Heart right ventricle (tissue), 16 donors: ENCODE measurements around the gene CSRP1. TPM values are rescaled to one million over a fixed set of nuclear protein-coding genes. Genes with fewer than 3 reads are reported as not detected.

ENCODE experiments used
- ATAC-seq, 8 donors: fragments of 200-7000 bp; cut with Tn5 transposase; one replicate each; pipeline ENCODE4 v1.9.1; 2020; ENCODE audit warnings: mild to moderate bottlenecking in 8 of 8, moderate library complexity in 8 of 8, moderate number of reproducible peaks in 1 of 8
- DNase-seq, 2 donors: peaks; one replicate each; pipeline ENCODE4 v3.0.0-alpha.2; 2020
- H3K27ac ChIP-seq, 10 donors: fragments of 200-600 bp; sonication (generic) in 2 of 10; one replicate each; pipeline versions ENCODE4 v1.5.0 to v1.8.0; 2020 to 2022; ENCODE audit warnings: mild to moderate bottlenecking in 3 of 10
- H3K27me3 ChIP-seq, 7 donors: fragments of 200-600 bp; one replicate each; pipeline ENCODE4 v1.8.0; 2021 to 2022; ENCODE audit warnings: mild to moderate bottlenecking in 2 of 7
- H3K36me3 ChIP-seq, 9 donors: fragments of 200-600 bp; sonication (generic) in 1 of 9; one replicate each; pipeline versions ENCODE4 v1.5.0 to v1.8.0; 2020 to 2022; ENCODE audit warnings: mild to moderate bottlenecking in 2 of 9
- H3K4me1 ChIP-seq, 9 donors: fragments of 200-600 bp; sonication (generic) in 1 of 9; one replicate each; pipeline versions ENCODE4 v1.5.0 to v1.8.0; 2020 to 2022; ENCODE audit warnings: mild to moderate bottlenecking in 4 of 9
- H3K4me3 ChIP-seq, 10 donors: fragments of 200-600 bp; sonication (generic) in 2 of 10; one replicate each; pipeline versions ENCODE4 v1.5.0 to v1.8.0; 2020 to 2022; ENCODE audit warnings: mild to moderate bottlenecking in 7 of 10, moderate library complexity in 2 of 10
- H3K9me3 ChIP-seq, 11 donors: fragments of 200-600 bp in 10 of 11; sonication (generic) in 2 of 11; one replicate each; pipeline versions ENCODE4 v1.5.0 to v1.8.0; 2013 to 2022; ENCODE audit warnings: mild to moderate bottlenecking in 2 of 11, control low read depth in 1 of 11, moderate library complexity in 1 of 11
- WGBS, 2 donors: extraction: QIAGEN DNeasy Blood & Tissue Kit; methylation state at CpG; one replicate each; pipeline ENCODE4 v1.1.7; 2013; ENCODE audit warnings: inconsistent platforms in 1 of 2; 5-methylcytosine and 5-hydroxymethylcytosine counted together
- intact Hi-C, 10 donors: fragments of 100-400 bp; cut with DNase I; formaldehyde crosslinking; loops; one replicate each; pipeline versions ENCODE4 v1.11.1 to v1.14.2; 2022
- polyA plus RNA-seq, 2 donors: library from polyadenylated mRNA; stranded (reverse); fragments of 200-250 nt; gene quantifications; one replicate each; pipeline ENCODE4 v1.2.3, GENCODE V29; 2013
- total RNA-seq, 10 donors: library from RNA; stranded (reverse); fragmentation: NEBNext Ultra II Directional in 3 of 10; extraction: Animal tissue kit (Norgen Biotek cat#: 25700) in 3 of 10; gene quantifications; one replicate each; pipeline versions ENCODE4 v1.2.1 to v1.2.4, GENCODE V29; 2021 to 2023
- TF ChIP-seq, protein P1 (sequence below), 9 donors: fragments of 200-600 bp; sonication (generic) in 2 of 9; IDR thresholded peaks; one replicate each; pipeline versions ENCODE4 v1.5.0 to v1.8.0; 2021 to 2022; ENCODE audit warnings: antibody characterized with exemption in 9 of 9, mild to moderate bottlenecking in 5 of 9, moderate library complexity in 1 of 9
- donor health status: Arrhythmogenic right ventricular cardiomyopathy.
- donor health status: ischemic (EF 13 %, LVEDD 7.1; RV severe dilation, severe dysfunction).
- donor health status: healthy with polysubstance abuse.
- donor health status: DM: no; HTN: yes; CAD: no.
- donor health status: DM: no; HTN: no; CAD: no.
- donor health status: ischemic (EF 25% LVEDD 6.9; RV normal size, moderate dysfunction).
- donor health status: ischemic (EF 25% LVEDD 5.7; RV mildly dilated, moderate dysfunction).
- donor health status: healthy.
- donor health status: DM: yes; HTN: yes; CAD: no.
- donor health status: Ischemic cardiomyopathy.
- donor health status: ischemic (EF 35%, LVEDD 5.7; RV mildly dilated, moderate dysfunction).
- donor health status: nonischemic (EF 11% LVEDD 7.7; RV severe dilation, severe dysfunction).
- donor health status: DM: yes; HTN: yes; CAD: no.
- donor health status: PGD.
- donor health status: ischemic (EF 29% LVEDD 5.4; RV normal size, mild dysfunction).
- donor health status: nonischemic (EF 23%, LVEDD 6.1; RV moderate dilation, normal function).

CSRP1 gene
- total and polyA plus RNA-seq, 12 donors: 48.1 to 104 (median 67.7) TPM

- H3K4me3 ChIP-seq: no peak overlapping the region
- no peaks in the 10 kb centered on the region for H3K9me3 ChIP-seq
- TF ChIP-seq, protein P1, sequence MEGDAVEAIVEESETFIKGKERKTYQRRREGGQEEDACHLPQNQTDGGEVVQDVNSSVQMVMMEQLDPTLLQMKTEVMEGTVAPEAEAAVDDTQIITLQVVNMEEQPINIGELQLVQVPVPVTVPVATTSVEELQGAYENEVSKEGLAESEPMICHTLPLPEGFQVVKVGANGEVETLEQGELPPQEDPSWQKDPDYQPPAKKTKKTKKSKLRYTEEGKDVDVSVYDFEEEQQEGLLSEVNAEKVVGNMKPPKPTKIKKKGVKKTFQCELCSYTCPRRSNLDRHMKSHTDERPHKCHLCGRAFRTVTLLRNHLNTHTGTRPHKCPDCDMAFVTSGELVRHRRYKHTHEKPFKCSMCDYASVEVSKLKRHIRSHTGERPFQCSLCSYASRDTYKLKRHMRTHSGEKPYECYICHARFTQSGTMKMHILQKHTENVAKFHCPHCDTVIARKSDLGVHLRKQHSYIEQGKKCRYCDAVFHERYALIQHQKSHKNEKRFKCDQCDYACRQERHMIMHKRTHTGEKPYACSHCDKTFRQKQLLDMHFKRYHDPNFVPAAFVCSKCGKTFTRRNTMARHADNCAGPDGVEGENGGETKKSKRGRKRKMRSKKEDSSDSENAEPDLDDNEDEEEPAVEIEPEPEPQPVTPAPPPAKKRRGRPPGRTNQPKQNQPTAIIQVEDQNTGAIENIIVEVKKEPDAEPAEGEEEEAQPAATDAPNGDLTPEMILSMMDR (IDR thresholded peaks at IDR 0.05): no peak
- H3K27ac ChIP-seq: peak overlapping the region in 6 of 10 donors; percentile 8 to 74 (median 43)
- peaks cover 0 to 88% (median 10%) of the 10 kb centered on the region in 9 donors for H3K36me3 ChIP-seq
- intact Hi-C loops: no loop called here
- 90 to 93% methylated on average over 6 of the region's 6 CpGs for WGBS, 2 donors
- no peak for ATAC-seq
- no peaks in the 10 kb centered on the region for H3K27me3 ChIP-seq
- H3K4me1 ChIP-seq: peaks cover 9 to 87% (median 73%) of the 10 kb centered on the region in 9 donors
- DNase-seq: no peak
Measured at GRCh38 chr1:201489643-201490261, 17.2 kb downstream of the CSRP1 start.

- H3K9me3 ChIP-seq: no peaks in the 10 kb centered on the region
- intact Hi-C loops: no loop called here
- H3K27ac ChIP-seq: peak overlapping the region in 6 of 10 donors; percentile 8 to 74 (median 43)
- no peak overlapping the region for H3K4me3 ChIP-seq
- peak in 3 of 8 donors; percentile 16 to 50 (median 20) for ATAC-seq
- H3K27me3 ChIP-seq: no peaks in the 10 kb centered on the region
- WGBS, 2 donors: 73 to 86% methylated on average over 12 of the region's 12 CpGs
- peaks cover 4 to 79% (median 66%) of the 10 kb centered on the region in 9 donors for H3K4me1 ChIP-seq
- peak; percentile 23 to 52 for DNase-seq
- peaks cover 0 to 88% (median 15%) of the 10 kb centered on the region in 9 donors for H3K36me3 ChIP-seq
- TF ChIP-seq, protein P1 (IDR thresholded peaks at IDR 0.05): no peak
Measured at GRCh38 chr1:201488830-201489589, 17.9 kb downstream of the CSRP1 start.

GRCh38 chr1:201487742-201488141 lies 19.2 kb downstream of the CSRP1 start:
- TF ChIP-seq, protein P1 (IDR thresholded peaks at IDR 0.05): no peak
- intact Hi-C loops: no loop called here

GRCh38 chr1:201486187-201486586 lies 20.7 kb downstream of the CSRP1 start:
- ATAC-seq (no peak), DNase-seq (peak in 1 of 2 donors; percentile 3)
- Histone ChIP-seq H3K4me3 (no peak overlapping the region), H3K27ac (peak overlapping the region in 2 of 10 donors; percentile 45 to 48), H3K27me3 (peaks cover 0 to 6% (median 0%) of the 10 kb centered on the region in 7 donors), H3K4me1 (peaks cover 9 to 65% (median 51%) of the 10 kb centered on the region in 9 donors), H3K36me3 (peaks cover 0 to 80% (median 16%) of the 10 kb centered on the region in 9 donors), H3K9me3 (no peaks in the 10 kb centered on the region)
- 28 to 42% methylated on average over 3 of the region's 3 CpGs for WGBS, 2 donors
- TF ChIP-seq, protein P1 (IDR thresholded peaks at IDR 0.05): no peak
- intact Hi-C loops: no loop called here

More at GRCh38 chr1:201487742-201488141, 19.2 kb downstream of the CSRP1 start:
- ATAC-seq (no peak), DNase-seq (no peak)
- no peaks in the 10 kb centered on the region for H3K9me3 ChIP-seq
- H3K4me3 ChIP-seq: no peak overlapping the region
- WGBS, 2 donors: 72 to 79% methylated on average over 2 of the region's 2 CpGs
- no peaks in the 10 kb centered on the region for H3K27me3 ChIP-seq
- H3K4me1 ChIP-seq: peaks cover 2 to 67% (median 53%) of the 10 kb centered on the region in 9 donors
- peak overlapping the region in 1 of 10 donors; percentile 6 for H3K27ac ChIP-seq
- peaks cover 0 to 83% (median 16%) of the 10 kb centered on the region in 9 donors for H3K36me3 ChIP-seq
